HG03432 (cell line): ENCODE data around the gene RNF11.

Experiments used
- ATAC-seq: cut with Tn5 transposase; IDR thresholded peaks from one replicate; pipeline ENCODE4 v1.9.1; 2021; ENCODE audit warnings: mild to moderate bottlenecking, moderate library complexity; ENCODE audit not compliant: unreplicated experiment

Gene RNF11

DNA sequence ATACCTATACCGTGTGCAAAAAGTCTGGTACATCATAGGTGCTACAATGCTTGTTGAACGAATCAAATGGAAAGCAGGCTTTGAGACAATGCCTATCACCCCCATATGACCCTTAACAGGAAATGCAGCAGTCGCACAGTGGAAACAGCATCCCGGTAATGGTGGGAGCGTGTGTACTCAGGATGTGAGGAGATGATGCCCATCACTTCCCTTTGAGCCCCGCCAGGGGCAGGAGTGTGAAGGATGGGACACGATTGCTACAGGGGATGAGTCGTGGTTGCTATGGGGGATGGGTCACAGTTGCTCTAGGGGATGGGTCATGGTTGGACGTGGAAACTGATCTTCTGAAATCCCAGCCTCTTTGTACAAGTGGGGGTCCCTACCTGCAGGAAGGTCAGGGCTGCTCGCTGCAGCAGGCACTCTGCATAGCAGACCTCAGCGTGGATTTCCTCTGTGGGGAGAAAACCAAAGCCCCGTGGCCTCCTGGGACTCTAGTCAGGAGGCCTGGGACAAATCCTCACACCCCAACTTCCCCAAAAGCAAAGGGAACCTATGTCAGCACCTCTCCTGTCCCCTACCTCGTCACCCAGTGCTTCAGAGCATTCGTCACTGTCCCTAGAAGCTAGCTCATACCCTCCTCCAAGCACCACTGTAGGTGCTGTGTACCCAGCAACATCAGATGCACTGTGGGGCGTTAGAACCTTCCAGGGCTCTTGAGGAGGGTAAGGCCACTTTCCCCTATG lies 75.0 kb downstream of the RNF11 start:
- ATAC-seq = no peak

DNA sequence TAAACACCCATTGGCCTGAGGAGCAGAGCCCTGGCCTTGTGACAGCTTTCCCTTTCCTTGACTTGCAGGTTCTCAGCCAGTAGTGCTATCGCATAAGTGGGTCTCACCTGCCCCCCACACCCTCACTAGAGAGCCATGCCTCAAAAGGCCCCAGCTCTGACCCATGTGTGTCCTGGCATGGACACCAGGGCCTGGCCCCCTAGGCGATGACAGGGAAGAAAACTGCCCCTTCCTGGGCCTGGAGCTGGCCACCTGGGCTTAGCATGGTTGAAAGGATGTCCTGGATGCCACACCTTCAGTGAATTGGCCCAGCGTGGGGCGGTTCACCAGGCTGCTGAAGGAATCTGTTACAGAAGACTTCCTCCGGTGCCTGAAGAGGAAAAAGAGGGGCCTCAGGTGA lies 75.8 kb downstream of the RNF11 start:
- no peak for ATAC-seq

GRCh38 chr1:51312718-51313117 lies 76.6 kb downstream of the RNF11 start:
- no peak for ATAC-seq

DNA sequence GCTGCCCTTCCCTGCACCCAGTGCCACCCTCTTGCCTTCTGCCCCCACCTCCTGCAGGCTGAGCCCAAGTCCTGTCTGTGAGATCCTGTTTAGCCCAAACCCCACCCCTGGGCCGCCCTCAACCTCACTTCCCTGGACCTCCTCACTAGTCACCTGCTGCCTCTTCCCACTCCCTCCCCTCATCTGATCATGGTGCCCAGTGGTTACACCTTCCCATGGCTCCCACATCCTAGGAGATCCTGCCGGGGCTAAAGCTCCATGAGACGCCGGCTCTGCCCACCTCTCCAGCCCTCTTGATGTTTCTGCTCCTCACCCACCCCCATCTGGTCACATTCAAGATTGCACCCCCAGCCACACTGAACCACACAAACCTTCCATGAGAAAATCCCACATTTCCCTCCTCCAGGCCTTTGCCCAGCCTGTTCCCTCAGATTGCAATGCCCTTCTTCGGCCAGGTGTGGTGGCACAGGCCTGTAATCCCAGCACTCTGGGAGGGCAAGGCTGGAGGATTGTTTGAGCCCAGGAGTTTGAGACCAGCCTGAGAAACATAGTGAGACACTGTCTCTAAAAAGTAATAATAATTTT lies 77.3 kb downstream of the RNF11 start:
- ATAC-seq = no peak

DNA sequence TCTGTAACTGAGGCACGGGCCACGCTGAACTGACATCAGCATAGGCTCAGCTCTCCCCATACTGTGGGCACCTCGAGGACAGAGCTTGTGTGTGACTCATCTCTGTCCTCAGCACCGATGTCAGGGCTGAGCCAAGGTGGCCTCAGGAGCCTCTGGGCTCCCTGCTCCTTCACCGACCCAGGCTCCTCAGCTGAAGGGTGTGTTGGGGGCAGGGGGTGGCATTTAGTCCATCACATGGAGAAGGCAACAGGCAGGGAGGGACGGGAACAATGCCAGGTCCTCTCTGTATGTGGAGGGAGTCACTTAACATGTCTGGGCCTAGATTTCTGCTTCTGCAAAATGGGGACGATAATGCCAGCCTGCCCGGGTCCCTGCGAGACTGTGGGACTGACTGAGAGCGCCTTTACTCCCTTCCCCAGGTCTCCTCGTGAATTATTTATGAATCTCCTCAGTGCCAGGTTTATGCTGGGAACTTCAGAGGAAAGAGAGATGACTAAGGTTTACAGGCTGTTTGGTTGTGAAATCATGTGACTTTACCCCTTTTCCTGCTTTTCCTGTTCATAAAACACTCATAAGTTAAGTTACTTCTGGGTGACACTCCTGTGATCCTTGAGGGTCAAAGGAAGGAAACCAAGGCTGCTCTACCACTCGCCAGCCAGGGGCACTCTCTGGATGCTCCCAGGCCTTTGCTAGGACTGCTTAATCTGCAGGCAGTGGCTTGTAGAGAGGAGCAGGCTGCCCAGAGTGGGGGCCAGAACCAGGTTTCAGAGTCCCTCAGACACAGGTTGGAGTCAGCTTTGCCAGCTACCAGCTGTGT lies 78.1 kb downstream of the RNF11 start:
- peak; percentile 56 for ATAC-seq

GRCh38 chr1:51314974-51315373 lies 78.9 kb downstream of the RNF11 start:
- ATAC-seq = no peak

GRCh38 chr1:51316113-51316845 lies 80.2 kb downstream of the RNF11 start:
- ATAC-seq = no peak

GRCh38 chr1:51316846-51317120 lies 80.7 kb downstream of the RNF11 start:
- ATAC-seq = no peak

GRCh38 chr1:51317798-51318197 lies 81.7 kb downstream of the RNF11 start:
- ATAC-seq = no peak

GRCh38 chr1:51320967-51321923 lies 85.2 kb downstream of the RNF11 start:
- no peak for ATAC-seq

GRCh38 chr1:51321924-51322280 lies 85.8 kb downstream of the RNF11 start:
- no peak for ATAC-seq

DNA sequence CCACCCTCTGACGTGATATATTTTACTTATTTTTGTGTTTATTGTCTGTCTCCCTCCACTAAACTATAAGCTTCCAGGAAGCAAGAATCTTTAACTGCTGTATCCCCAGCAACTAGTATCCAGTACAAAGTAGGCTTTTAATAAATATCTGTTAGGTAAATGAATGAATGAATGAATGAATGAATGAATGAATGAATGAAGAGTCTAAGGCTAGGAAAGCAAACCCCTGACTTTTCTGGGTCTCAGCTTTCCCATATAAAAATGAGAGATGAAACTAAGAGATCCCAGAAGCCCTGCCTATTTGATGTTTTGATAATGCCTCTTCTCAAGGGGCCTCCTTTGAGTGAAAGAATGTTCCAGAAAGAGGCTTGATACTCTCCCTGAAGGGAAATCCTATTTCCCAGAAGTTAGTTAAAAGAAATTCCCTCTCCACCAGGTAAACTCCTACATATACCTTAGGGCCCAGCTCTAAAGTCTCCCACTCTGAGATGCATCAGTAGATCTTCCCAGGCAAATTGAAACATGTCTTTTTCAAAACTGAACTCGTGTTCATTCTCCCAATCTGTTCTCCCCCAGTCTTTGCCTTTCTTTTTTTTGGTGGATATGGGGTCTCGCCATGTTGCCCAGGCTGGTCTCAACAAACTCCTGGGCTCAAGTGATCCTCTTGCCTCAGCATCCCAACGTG lies 86.5 kb downstream of the RNF11 start:
- ATAC-seq = no peak
